Activated naive CD4-positive, alpha-beta T cell treated with anti-CD3 and anti-CD28 coated beads, Interleukin-2, amount 50 U/mL, for 24 hours (primary cell): ENCODE data around the gene SGCA.

Experiments
- H3K27ac Mint-ChIP-seq: one replicate; pipeline ENCODE4 v1.8.0; 2021; ENCODE audit warnings: mild to moderate bottlenecking, mixed read lengths
- H3K27me3 Mint-ChIP-seq: one replicate; pipeline ENCODE4 v1.8.0; 2021; ENCODE audit warnings: mixed read lengths
- H3K36me3 Mint-ChIP-seq: one replicate; pipeline ENCODE4 v1.8.0; 2021; ENCODE audit warnings: mixed read lengths
- H3K4me1 Mint-ChIP-seq: one replicate; pipeline ENCODE4 v1.8.0; 2021; ENCODE audit warnings: mixed read lengths
- H3K4me3 Mint-ChIP-seq: one replicate; pipeline ENCODE4 v1.8.0; 2021; ENCODE audit warnings: mild to moderate bottlenecking, mixed read lengths
- H3K9me3 Mint-ChIP-seq: one replicate; pipeline ENCODE4 v1.8.0; 2021; ENCODE audit warnings: mixed read lengths

Gene SGCA

GRCh38 chr17:50188921-50189549 lies 23.2 kb downstream of the SGCA start:
- no peaks in the 10 kb centered on the region for H3K36me3 Mint-ChIP-seq
- H3K9me3 Mint-ChIP-seq: no peaks in the 10 kb centered on the region
- no peaks in the 10 kb centered on the region for H3K27me3 Mint-ChIP-seq
- no peak overlapping the region for H3K27ac Mint-ChIP-seq
- peaks cover 3% of the 10 kb centered on the region for H3K4me1 Mint-ChIP-seq
- H3K4me3 Mint-ChIP-seq: no peak overlapping the region

- no peaks in the 10 kb centered on the region for H3K36me3 Mint-ChIP-seq
- H3K4me1 Mint-ChIP-seq: no peaks in the 10 kb centered on the region
- H3K9me3 Mint-ChIP-seq: no peaks in the 10 kb centered on the region
- no peak overlapping the region for H3K27ac Mint-ChIP-seq
- no peak overlapping the region for H3K4me3 Mint-ChIP-seq
- H3K27me3 Mint-ChIP-seq: no peaks in the 10 kb centered on the region
Observed at GRCh38 chr17:50189550-50190292, 23.9 kb downstream of the SGCA start.

- H3K9me3 Mint-ChIP-seq: no peaks in the 10 kb centered on the region
- H3K36me3 Mint-ChIP-seq: no peaks in the 10 kb centered on the region
- H3K4me1 Mint-ChIP-seq: no peaks in the 10 kb centered on the region
- H3K27ac Mint-ChIP-seq: no peak overlapping the region
- H3K27me3 Mint-ChIP-seq: no peaks in the 10 kb centered on the region
- no peak overlapping the region for H3K4me3 Mint-ChIP-seq
Observed at GRCh38 chr17:50190293-50190602, 24.4 kb downstream of the SGCA start.

- H3K4me3 Mint-ChIP-seq: no peak overlapping the region
- H3K36me3 Mint-ChIP-seq: no peaks in the 10 kb centered on the region
- H3K27me3 Mint-ChIP-seq: no peaks in the 10 kb centered on the region
- no peak overlapping the region for H3K27ac Mint-ChIP-seq
- H3K4me1 Mint-ChIP-seq: no peaks in the 10 kb centered on the region
- no peaks in the 10 kb centered on the region for H3K9me3 Mint-ChIP-seq
Observed at GRCh38 chr17:50190603-50191358, 25.0 kb downstream of the SGCA start.

- no peaks in the 10 kb centered on the region for H3K36me3 Mint-ChIP-seq
- H3K4me3 Mint-ChIP-seq: no peak overlapping the region
- H3K27me3 Mint-ChIP-seq: no peaks in the 10 kb centered on the region
- H3K27ac Mint-ChIP-seq: no peak overlapping the region
- no peaks in the 10 kb centered on the region for H3K4me1 Mint-ChIP-seq
- H3K9me3 Mint-ChIP-seq: no peaks in the 10 kb centered on the region
Observed at GRCh38 chr17:50191359-50192143, 25.7 kb downstream of the SGCA start.

GRCh38 chr17:50192144-50192617 lies 26.4 kb downstream of the SGCA start:
- no peaks in the 10 kb centered on the region for H3K9me3 Mint-ChIP-seq
- no peaks in the 10 kb centered on the region for H3K36me3 Mint-ChIP-seq
- no peaks in the 10 kb centered on the region for H3K4me1 Mint-ChIP-seq
- no peak overlapping the region for H3K4me3 Mint-ChIP-seq
- no peak overlapping the region for H3K27ac Mint-ChIP-seq
- H3K27me3 Mint-ChIP-seq: no peaks in the 10 kb centered on the region

- H3K4me1 Mint-ChIP-seq: no peaks in the 10 kb centered on the region
- no peaks in the 10 kb centered on the region for H3K9me3 Mint-ChIP-seq
- H3K4me3 Mint-ChIP-seq: no peak overlapping the region
- H3K27ac Mint-ChIP-seq: no peak overlapping the region
- no peaks in the 10 kb centered on the region for H3K27me3 Mint-ChIP-seq
- H3K36me3 Mint-ChIP-seq: no peaks in the 10 kb centered on the region
Observed at GRCh38 chr17:50192618-50193291, 26.9 kb downstream of the SGCA start.

GRCh38 chr17:50194140-50194933 lies 28.5 kb downstream of the SGCA start:
- Mint-ChIP-seq H3K4me3 (no peak overlapping the region), H3K9me3 (no peaks in the 10 kb centered on the region), H3K36me3 (no peaks in the 10 kb centered on the region), H3K27me3 (peaks cover 7% of the 10 kb centered on the region), H3K27ac (no peak overlapping the region), H3K4me1 (peaks cover 8% of the 10 kb centered on the region)

GRCh38 chr17:50194934-50195865 lies 29.4 kb downstream of the SGCA start:
- Mint-ChIP-seq H3K4me1 (peaks cover 8% of the 10 kb centered on the region), H3K27ac (no peak overlapping the region)

GRCh38 chr17:50196036-50196435 lies 30.2 kb downstream of the SGCA start:
- no peak overlapping the region for H3K27ac Mint-ChIP-seq
- no peaks in the 10 kb centered on the region for H3K9me3 Mint-ChIP-seq
- H3K36me3 Mint-ChIP-seq: no peaks in the 10 kb centered on the region
- H3K27me3 Mint-ChIP-seq: peaks cover 11% of the 10 kb centered on the region
- H3K4me3 Mint-ChIP-seq: no peak overlapping the region
- peaks cover 14% of the 10 kb centered on the region for H3K4me1 Mint-ChIP-seq

More at GRCh38 chr17:50194934-50195865, 29.4 kb downstream of the SGCA start:
- no peak overlapping the region for H3K4me3 Mint-ChIP-seq
- H3K9me3 Mint-ChIP-seq: no peaks in the 10 kb centered on the region
- H3K27me3 Mint-ChIP-seq: peaks cover 7% of the 10 kb centered on the region
- H3K36me3 Mint-ChIP-seq: no peaks in the 10 kb centered on the region

GRCh38 chr17:50196826-50197225 lies 31.0 kb downstream of the SGCA start:
- Mint-ChIP-seq H3K9me3 (no peaks in the 10 kb centered on the region), H3K4me3 (no peak overlapping the region), H3K36me3 (no peaks in the 10 kb centered on the region), H3K4me1 (peaks cover 17% of the 10 kb centered on the region), H3K27me3 (peaks cover 15% of the 10 kb centered on the region), H3K27ac (no peak overlapping the region)

GRCh38 chr17:50198026-50198669 lies 32.3 kb downstream of the SGCA start:
- Mint-ChIP-seq H3K27ac (no peak overlapping the region), H3K36me3 (no peaks in the 10 kb centered on the region), H3K4me1 (peaks cover 17% of the 10 kb centered on the region), H3K27me3 (peaks cover 26% of the 10 kb centered on the region), H3K9me3 (no peaks in the 10 kb centered on the region), H3K4me3 (no peak overlapping the region)

- Mint-ChIP-seq H3K4me3 (peak overlapping the region; percentile 83), H3K27me3 (peaks cover 30% of the 10 kb centered on the region), H3K4me1 (peaks cover 17% of the 10 kb centered on the region), H3K9me3 (no peaks in the 10 kb centered on the region), H3K27ac (no peak overlapping the region), H3K36me3 (no peaks in the 10 kb centered on the region)
Observed at GRCh38 chr17:50199211-50199802, 33.5 kb downstream of the SGCA start.
